AG09309 (cell line): Measurements from ENCODE around the gene LRPAP1.

Experiments used
- DNase-seq: peaks from one replicate; pipeline ENCODE4 v3.0.0-alpha.2; 2010; ENCODE audit warnings: low read depth
- H3K4me3 ChIP-seq: 2 replicates; pipeline ENCODE4 v1.5.1; 2011; ENCODE audit warnings: mild to moderate bottlenecking, low read depth, low read length, moderate library complexity; ENCODE audit not compliant: control insufficient read depth
- CTCF ChIP-seq: IDR thresholded peaks from 2 replicates; pipeline ENCODE4 v1.5.1; 2011; ENCODE audit warnings: mild to moderate bottlenecking, low read depth, low read length, inconsistent platforms; ENCODE audit not compliant: insufficient read depth, control insufficient read depth; ENCODE audit errors: missing control alignments

Gene LRPAP1

GRCh38 chr4:3473181-3473950 is 58.9 kb downstream of the LRPAP1 start:
- no peak for DNase-seq
- TF ChIP-seq CTCF: no peak
- H3K4me3 ChIP-seq: no peak overlapping the region

- no peak for TF ChIP-seq CTCF
- H3K4me3 ChIP-seq: no peak overlapping the region
- DNase-seq: no peak
These were observed 59.6 kb downstream of the LRPAP1 start for GRCh38 chr4:3472411-3473141.

GRCh38 chr4:3471886-3472285 is 60.3 kb downstream of the LRPAP1 start:
- DNase-seq: no peak
- no peak for TF ChIP-seq CTCF
- no peak overlapping the region for H3K4me3 ChIP-seq

DNA sequence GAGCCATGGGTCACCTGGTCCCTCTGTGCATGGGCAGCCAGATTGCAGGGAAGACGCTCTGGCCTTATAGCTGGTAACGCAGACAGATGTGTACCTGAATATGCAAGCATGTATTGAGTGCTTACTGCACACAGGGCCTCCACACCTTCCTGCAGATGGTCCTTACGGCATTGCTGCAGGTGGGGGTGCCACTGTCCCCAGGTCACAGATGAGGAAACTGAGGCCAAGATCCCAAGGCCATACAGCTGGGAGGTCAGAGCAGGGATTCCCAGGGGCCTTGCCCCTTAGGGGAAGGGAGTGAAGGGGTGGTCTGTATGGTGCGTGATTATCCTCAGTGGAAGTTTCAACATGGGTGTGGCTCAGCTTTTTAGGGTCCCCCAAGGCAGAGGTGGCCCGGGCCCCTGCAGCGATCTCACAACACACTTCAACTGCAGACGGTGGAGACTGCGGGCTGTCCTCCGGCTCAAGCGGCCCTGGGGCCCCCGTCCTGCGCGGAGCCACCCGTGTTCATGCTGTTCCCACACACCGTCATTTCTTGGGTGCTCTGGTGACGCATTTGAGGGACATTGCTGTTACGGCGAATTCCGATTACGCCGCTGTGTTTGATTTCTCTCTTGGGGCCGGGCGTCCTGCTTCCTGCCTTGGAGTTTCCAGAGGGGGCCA is 61.0 kb downstream of the LRPAP1 start:
- TF ChIP-seq CTCF: no peak
- H3K4me3 ChIP-seq: no peak overlapping the region
- no peak for DNase-seq

- no peak for DNase-seq
- no peak overlapping the region for H3K4me3 ChIP-seq
- TF ChIP-seq CTCF: no peak
These were observed 61.8 kb downstream of the LRPAP1 start for GRCh38 chr4:3470244-3471097.
